Transverse colon (tissue), 4 donors: ENCODE results near the gene DNAJB6. TPM values are rescaled to one million over a fixed set of nuclear protein-coding genes. Genes with fewer than 3 reads are reported as not detected.

Experiments
- DNase-seq: peaks from one replicate; pipeline ENCODE4 v3.0.0-alpha.2; 2019
- H3K27ac ChIP-seq, 4 donors: fragments of 200-600 bp; sonication (generic); 2 replicates each; pipeline ENCODE4 v1.5.1; 2016 to 2018; ENCODE audit warnings: inconsistent platforms in 4 of 4
- H3K27me3 ChIP-seq: fragments of 200-600 bp; sonication (generic); 2 replicates; pipeline ENCODE4 v1.5.1; 2017; ENCODE audit warnings: inconsistent platforms
- H3K36me3 ChIP-seq, 4 donors: fragments of 200-600 bp; sonication (generic); 2 replicates each; pipeline ENCODE4 v1.5.1; 2017 to 2019; ENCODE audit warnings: inconsistent platforms in 4 of 4
- H3K4me1 ChIP-seq, 4 donors: fragments of 200-600 bp; sonication (generic); 2 replicates each; pipeline ENCODE4 v1.5.1; 2017 to 2020; ENCODE audit warnings: inconsistent platforms in 4 of 4
- H3K4me3 ChIP-seq, 4 donors: fragments of 200-600 bp; sonication (generic); 1 replicate in 1 of 4; 2 replicates in 3 of 4; pipeline versions ENCODE4 v1.5.1 to v1.6.1; 2017 to 2019; ENCODE audit warnings: inconsistent platforms in 4 of 4
- H3K9me3 ChIP-seq, 2 donors: fragments of 200-600 bp; sonication (generic); 2 replicates each; pipeline ENCODE4 v1.5.1; 2017 to 2019; ENCODE audit warnings: inconsistent platforms in 2 of 2
- EP300 ChIP-seq: sonication (generic); formaldehyde crosslinking; IDR thresholded peaks from one replicate; pipeline ENCODE4 v1.6.1; 2017; ENCODE audit warnings: antibody characterized with exemption, low read depth
- POLR2A ChIP-seq: fragments of 450-650 bp; IDR thresholded peaks from one replicate; pipeline ENCODE4 v1.6.1; 2016; ENCODE audit warnings: antibody characterized with exemption, mild to moderate bottlenecking, moderate library complexity
- POLR2AphosphoS5 ChIP-seq, 3 donors: sonication (generic); formaldehyde crosslinking; IDR thresholded peaks; one replicate each; pipeline ENCODE4 v1.6.1; 2016; ENCODE audit warnings: antibody characterized with exemption in 3 of 3
- WGBS, 2 donors: methylation state at CpG; one replicate each; pipeline ENCODE4 v1.1.5; 2018; ENCODE audit warnings: low coverage in 1 of 2; 5-methylcytosine and 5-hydroxymethylcytosine counted together
- in situ Hi-C, 4 donors: fragments of 200-750 bp; cut with MboI; loops; one replicate each; pipeline versions ENCODE4 v1.15.0 to v1.15.1; 2017; ENCODE audit warnings: low sequenced_read_pairs in 3 of 4, low pct_ligation_motif_present in 1 of 4, low pct_unique_long_range_greater_than_20kb in 1 of 4
- intact Hi-C: fragments of 100-400 bp; cut with DNase I; formaldehyde crosslinking; loops from one replicate; pipeline ENCODE4 v1.15.1; 2023; ENCODE audit warnings: low total_unique reads
- total RNA-seq, 4 donors: library from RNA; depleted of rRNA; stranded (reverse); fragments of >200 nt; gene quantifications; one replicate each; pipeline ENCODE4 v1.1.0, GENCODE V29; 2016
- TF ChIP-seq, protein P1 (sequence below), 5 experiments: fragments of 200-600 bp in 3 of 5; fragments of 450-650 bp in 2 of 5; sonication (generic) in 3 of 5; IDR thresholded peaks; 1 replicate in 2 of 5; 2 replicates in 3 of 5; pipeline ENCODE4 v1.5.1; 2016 to 2017; ENCODE audit warnings: antibody characterized with exemption in 5 of 5, inconsistent platforms in 3 of 5, mild to moderate bottlenecking in 2 of 5, moderate library complexity in 1 of 5

Gene DNAJB6
- total RNA-seq, 4 donors from 2014 or later = 47.0 to 87.6 (median 60.5) TPM

DNA sequence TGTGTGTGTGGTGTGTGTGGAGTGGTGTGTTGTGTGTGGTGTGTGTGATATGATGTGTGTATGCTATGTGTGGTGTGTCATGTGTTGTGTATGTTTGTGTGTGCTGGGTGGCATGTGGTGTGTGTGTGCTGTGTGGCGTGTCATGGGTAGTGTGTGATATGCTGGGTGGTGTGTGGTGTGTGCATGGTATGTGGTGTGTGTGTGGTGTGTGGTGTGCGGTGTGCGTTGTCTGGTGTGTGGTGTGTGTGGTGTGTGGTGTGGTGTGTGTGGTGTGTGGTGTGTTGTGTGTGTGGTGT, 37.5 kb upstream of the DNAJB6 start:
- 85 to 95% methylated on average over 3 of the region's 3 CpGs for WGBS, 2 donors
- no peak overlapping the region for H3K4me3 ChIP-seq
- no peak for DNase-seq
- no peak for TF ChIP-seq POLR2AphosphoS5 (IDR thresholded peaks at IDR 0.05)
- no peak for TF ChIP-seq POLR2A
- TF ChIP-seq, protein P1, sequence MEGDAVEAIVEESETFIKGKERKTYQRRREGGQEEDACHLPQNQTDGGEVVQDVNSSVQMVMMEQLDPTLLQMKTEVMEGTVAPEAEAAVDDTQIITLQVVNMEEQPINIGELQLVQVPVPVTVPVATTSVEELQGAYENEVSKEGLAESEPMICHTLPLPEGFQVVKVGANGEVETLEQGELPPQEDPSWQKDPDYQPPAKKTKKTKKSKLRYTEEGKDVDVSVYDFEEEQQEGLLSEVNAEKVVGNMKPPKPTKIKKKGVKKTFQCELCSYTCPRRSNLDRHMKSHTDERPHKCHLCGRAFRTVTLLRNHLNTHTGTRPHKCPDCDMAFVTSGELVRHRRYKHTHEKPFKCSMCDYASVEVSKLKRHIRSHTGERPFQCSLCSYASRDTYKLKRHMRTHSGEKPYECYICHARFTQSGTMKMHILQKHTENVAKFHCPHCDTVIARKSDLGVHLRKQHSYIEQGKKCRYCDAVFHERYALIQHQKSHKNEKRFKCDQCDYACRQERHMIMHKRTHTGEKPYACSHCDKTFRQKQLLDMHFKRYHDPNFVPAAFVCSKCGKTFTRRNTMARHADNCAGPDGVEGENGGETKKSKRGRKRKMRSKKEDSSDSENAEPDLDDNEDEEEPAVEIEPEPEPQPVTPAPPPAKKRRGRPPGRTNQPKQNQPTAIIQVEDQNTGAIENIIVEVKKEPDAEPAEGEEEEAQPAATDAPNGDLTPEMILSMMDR (IDR thresholded peaks at IDR 0.05) = no peak
- no peak for TF ChIP-seq EP300
- peaks cover 0 to 4% (median 0%) of the 10 kb centered on the region in 4 donors for H3K4me1 ChIP-seq
- no peak overlapping the region for H3K27ac ChIP-seq
- no peaks in the 10 kb centered on the region for H3K27me3 ChIP-seq
- H3K36me3 ChIP-seq = no peaks in the 10 kb centered on the region
- intact Hi-C loops = no loop called here
- in situ Hi-C loops = no loop called here
- H3K9me3 ChIP-seq = no peaks in the 10 kb centered on the region

DNA sequence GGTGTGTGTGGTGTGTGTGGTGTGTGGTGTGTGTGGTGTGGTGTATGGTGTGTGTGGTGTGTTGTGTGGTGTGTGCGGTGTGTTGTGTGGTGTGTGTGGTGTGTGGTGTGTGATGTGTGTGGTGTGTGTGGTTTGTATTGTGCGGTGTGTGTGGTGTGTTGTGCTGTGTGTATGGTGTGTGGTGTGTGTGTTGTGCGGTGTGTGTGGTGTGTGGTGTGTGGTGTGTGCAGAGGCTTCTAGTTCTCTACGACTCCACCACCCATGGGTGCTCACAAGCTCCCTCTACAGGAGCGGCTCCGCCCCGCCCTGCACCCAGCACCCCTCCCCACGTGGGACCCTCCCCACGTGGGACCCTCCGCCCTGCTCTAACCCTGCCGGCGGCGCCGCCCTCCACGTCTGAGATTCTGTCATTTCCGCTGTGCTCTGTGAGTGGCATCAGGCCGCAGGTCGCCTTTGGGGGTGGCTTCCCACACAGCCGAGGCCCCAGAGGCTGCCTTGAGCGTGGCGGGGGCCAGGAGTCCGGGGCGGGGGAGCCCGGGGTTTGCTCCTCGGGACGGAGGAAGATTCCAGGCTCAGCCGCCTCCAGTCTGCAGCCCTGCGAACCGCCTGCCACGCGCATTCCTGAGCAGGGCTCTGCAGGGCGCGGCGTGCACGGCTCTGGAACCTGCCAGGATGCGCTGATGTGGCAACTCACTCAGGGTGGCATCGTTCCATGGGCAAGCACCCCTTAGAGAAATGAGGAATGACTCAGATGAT, 37.0 kb upstream of the DNAJB6 start:
- Histone ChIP-seq H3K4me3 (no peak overlapping the region), H3K27me3 (no peaks in the 10 kb centered on the region), H3K9me3 (no peaks in the 10 kb centered on the region), H3K4me1 (peaks cover 0 to 4% (median 0%) of the 10 kb centered on the region in 4 donors), H3K36me3 (no peaks in the 10 kb centered on the region), H3K27ac (no peak overlapping the region)
- DNase-seq = no peak
- 40 to 79% methylated on average over 2 to 30 of the region's 37 CpGs for WGBS, 2 donors
- intact Hi-C loops = no loop called here
- TF ChIP-seq, protein P1 (IDR thresholded peaks at IDR 0.05) = no peak
- no peak for TF ChIP-seq EP300
- TF ChIP-seq POLR2A = no peak
- in situ Hi-C loops = no loop called here

DNA sequence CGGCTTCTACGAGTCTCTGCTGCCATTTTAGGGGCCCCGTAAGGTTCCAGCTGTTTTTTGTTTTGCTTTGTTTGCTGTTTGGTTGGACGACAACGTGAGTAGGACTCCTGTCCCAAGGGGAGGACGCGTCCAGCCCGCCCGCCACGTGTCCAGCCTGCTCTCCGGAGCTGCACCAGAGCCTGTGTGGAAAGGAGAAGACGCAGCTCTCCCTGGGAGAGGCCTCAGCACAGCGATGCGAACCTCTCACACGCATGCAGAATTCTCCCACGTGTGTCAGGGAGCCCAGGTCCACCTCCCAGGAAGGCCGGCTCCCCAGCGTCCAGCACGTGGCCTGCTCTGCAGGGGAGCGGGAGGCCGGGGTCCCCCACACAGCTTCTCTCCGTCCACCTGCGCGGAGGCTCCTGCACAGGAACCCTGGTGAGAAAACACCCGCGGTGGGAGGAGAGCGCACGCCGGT, 36.4 kb upstream of the DNAJB6 start:
- intact Hi-C loops (no loop called here), in situ Hi-C loops (no loop called here)
- DNase-seq = no peak
- Histone ChIP-seq H3K27ac (no peak overlapping the region), H3K27me3 (no peaks in the 10 kb centered on the region), H3K4me1 (peaks cover 0 to 4% (median 0%) of the 10 kb centered on the region in 4 donors), H3K36me3 (no peaks in the 10 kb centered on the region), H3K9me3 (no peaks in the 10 kb centered on the region), H3K4me3 (no peak overlapping the region)
- TF ChIP-seq POLR2AphosphoS5 (IDR thresholded peaks at IDR 0.05) (no peak), POLR2A (no peak)
- WGBS, 2 donors = 76% methylated on average over 29 of the region's 29 CpGs; no CpG with 5 or more reads in 1 of the 2 donors

DNA sequence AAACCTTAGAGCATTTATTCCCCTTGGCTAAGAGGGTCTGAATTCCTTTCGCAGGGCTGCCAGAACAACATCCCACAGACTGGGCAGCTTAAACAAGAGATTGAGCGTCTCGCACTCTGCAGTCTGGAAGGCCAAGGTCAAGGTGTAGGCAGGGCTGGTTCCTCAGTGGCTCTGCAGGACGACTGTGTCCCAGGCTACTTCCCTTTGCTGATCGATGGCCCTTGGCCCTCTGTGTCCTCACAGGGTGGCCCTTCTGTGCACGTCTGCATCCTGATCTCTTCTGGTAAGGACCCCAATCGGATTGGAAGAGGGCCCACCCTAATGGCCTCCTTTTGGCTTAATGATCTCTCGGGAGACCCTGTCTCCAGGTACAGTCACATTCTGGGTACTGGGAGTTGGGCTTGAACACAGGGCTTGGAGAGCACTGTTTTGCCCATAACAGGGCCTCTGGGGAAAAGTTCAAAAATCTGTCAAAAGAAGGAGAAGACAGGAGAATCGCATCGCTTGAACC, 35.1 kb upstream of the DNAJB6 start:
- H3K27ac ChIP-seq = peak overlapping the region; percentile 13 to 44 (median 34)
- no peaks in the 10 kb centered on the region for H3K36me3 ChIP-seq
- TF ChIP-seq POLR2AphosphoS5 (IDR thresholded peaks at IDR 0.05) (no peak), POLR2A (no peak), EP300 (no peak)
- TF ChIP-seq, protein P1 (IDR thresholded peaks at IDR 0.05) = no peak
- H3K4me1 ChIP-seq = peaks cover 0 to 4% (median 0%) of the 10 kb centered on the region in 4 donors
- intact Hi-C loops = no loop called here
- in situ Hi-C loops = no loop called here
- H3K9me3 ChIP-seq = no peaks in the 10 kb centered on the region
- WGBS, 2 donors = 73% methylated on average over 10 of the region's 10 CpGs; no CpG with 5 or more reads in 1 of the 2 donors
- no peaks in the 10 kb centered on the region for H3K27me3 ChIP-seq
- no peak overlapping the region for H3K4me3 ChIP-seq
- no peak for DNase-seq
